ENCODE measurements around the gene CAPZB. TPM values are rescaled to one million over a fixed set of nuclear protein-coding genes. Genes with fewer than 3 reads are reported as not detected.

CAPZB gene
- total RNA-seq, 1 experiment from 2014 or later, result 491 TPM

DNA sequence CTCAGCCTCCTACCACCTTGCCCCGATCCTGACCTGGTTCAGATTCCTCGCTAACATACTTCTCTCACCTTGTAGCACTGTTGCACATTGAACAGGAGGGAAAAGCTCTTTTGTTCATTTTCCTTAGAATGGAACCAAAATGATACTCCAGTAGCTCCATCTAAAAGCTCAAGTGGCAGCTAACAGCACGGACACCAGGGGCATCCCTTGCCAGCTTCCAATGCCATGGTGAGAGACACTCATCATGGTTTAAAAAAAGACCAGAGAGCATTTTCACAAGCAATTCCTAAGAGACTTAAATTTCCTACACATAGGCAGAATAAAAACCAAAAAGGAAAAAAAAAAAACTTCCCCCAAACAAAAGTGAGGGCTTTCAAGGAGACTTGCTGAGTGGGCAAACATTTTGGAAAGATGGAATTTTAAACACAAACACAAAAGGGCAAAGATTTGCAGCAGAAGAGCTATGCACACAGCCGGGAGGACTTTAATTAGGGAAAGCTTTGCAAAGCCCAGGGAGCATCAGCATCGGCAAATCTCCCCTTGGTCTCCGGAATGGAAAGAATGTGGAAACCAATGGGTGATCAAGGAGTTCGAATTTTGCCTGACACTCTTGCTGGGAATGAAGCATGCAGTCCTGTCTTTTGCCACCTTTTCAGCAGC, 84.3 kb downstream of the CAPZB start:
- ChIA-PET CTCF (no interaction called here), POLR2A (no interaction called here)
- no TSS peak for BruUV-seq (replicated peaks)
- H3K4me1 ChIP-seq (ENCODE audit: control insufficient read depth, insufficient read depth, low read length), result peaks cover 17% of the 10 kb centered on the region
- intact Hi-C loops (cut with micrococcal nuclease; ENCODE audit: unreplicated experiment), result no loop called here
- H3K27me3 ChIP-seq (ENCODE audit: control insufficient read depth, insufficient read depth, low read length), result no peaks in the 10 kb centered on the region
- no peaks in the 10 kb centered on the region for H3K36me3 ChIP-seq (ENCODE audit: control insufficient read depth, insufficient read depth, low read length)
- no peak for TF ChIP-seq TCF7L2 (IDR thresholded peaks at IDR 0.05; ENCODE audit: low read depth, low read length)
- TF ChIP-seq, protein P1, sequence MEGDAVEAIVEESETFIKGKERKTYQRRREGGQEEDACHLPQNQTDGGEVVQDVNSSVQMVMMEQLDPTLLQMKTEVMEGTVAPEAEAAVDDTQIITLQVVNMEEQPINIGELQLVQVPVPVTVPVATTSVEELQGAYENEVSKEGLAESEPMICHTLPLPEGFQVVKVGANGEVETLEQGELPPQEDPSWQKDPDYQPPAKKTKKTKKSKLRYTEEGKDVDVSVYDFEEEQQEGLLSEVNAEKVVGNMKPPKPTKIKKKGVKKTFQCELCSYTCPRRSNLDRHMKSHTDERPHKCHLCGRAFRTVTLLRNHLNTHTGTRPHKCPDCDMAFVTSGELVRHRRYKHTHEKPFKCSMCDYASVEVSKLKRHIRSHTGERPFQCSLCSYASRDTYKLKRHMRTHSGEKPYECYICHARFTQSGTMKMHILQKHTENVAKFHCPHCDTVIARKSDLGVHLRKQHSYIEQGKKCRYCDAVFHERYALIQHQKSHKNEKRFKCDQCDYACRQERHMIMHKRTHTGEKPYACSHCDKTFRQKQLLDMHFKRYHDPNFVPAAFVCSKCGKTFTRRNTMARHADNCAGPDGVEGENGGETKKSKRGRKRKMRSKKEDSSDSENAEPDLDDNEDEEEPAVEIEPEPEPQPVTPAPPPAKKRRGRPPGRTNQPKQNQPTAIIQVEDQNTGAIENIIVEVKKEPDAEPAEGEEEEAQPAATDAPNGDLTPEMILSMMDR (IDR thresholded peaks at IDR 0.05), result no peak
- TF ChIP-seq, protein P2, sequence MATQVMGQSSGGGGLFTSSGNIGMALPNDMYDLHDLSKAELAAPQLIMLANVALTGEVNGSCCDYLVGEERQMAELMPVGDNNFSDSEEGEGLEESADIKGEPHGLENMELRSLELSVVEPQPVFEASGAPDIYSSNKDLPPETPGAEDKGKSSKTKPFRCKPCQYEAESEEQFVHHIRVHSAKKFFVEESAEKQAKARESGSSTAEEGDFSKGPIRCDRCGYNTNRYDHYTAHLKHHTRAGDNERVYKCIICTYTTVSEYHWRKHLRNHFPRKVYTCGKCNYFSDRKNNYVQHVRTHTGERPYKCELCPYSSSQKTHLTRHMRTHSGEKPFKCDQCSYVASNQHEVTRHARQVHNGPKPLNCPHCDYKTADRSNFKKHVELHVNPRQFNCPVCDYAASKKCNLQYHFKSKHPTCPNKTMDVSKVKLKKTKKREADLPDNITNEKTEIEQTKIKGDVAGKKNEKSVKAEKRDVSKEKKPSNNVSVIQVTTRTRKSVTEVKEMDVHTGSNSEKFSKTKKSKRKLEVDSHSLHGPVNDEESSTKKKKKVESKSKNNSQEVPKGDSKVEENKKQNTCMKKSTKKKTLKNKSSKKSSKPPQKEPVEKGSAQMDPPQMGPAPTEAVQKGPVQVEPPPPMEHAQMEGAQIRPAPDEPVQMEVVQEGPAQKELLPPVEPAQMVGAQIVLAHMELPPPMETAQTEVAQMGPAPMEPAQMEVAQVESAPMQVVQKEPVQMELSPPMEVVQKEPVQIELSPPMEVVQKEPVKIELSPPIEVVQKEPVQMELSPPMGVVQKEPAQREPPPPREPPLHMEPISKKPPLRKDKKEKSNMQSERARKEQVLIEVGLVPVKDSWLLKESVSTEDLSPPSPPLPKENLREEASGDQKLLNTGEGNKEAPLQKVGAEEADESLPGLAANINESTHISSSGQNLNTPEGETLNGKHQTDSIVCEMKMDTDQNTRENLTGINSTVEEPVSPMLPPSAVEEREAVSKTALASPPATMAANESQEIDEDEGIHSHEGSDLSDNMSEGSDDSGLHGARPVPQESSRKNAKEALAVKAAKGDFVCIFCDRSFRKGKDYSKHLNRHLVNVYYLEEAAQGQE (IDR thresholded peaks at IDR 0.05; ENCODE audit: insufficient read depth in 1 of 2, low read depth in 2 of 2, low read length in 1 of 2), result no peak
- no peak for TF ChIP-seq SIN3A (IDR thresholded peaks at IDR 0.05; ENCODE audit: borderline replicate concordance, insufficient read depth, low read depth, low read length)
- no peak for TF ChIP-seq POLR2AphosphoS5 (IDR thresholded peaks at IDR 0.05; ENCODE audit: low read depth, low read length)
- H3K4me3 ChIP-seq (ENCODE audit: low read depth in 2 of 2, low read length in 2 of 2), result no peak overlapping the region
- no peak for DNase-seq (ENCODE audit: low read depth, low spot score)
- H3K27ac ChIP-seq (ENCODE audit: low read length), result no peak overlapping the region
- no peak for ATAC-seq
- no peaks in the 10 kb centered on the region for H3K9me3 ChIP-seq (ENCODE audit: control insufficient read depth, insufficient read depth, low read depth, low read length)
- in situ Hi-C loops (cut with HindIII; ENCODE audit: low pct_unique_long_range_greater_than_20kb, low sequenced_read_pairs), result no loop called here

DNA sequence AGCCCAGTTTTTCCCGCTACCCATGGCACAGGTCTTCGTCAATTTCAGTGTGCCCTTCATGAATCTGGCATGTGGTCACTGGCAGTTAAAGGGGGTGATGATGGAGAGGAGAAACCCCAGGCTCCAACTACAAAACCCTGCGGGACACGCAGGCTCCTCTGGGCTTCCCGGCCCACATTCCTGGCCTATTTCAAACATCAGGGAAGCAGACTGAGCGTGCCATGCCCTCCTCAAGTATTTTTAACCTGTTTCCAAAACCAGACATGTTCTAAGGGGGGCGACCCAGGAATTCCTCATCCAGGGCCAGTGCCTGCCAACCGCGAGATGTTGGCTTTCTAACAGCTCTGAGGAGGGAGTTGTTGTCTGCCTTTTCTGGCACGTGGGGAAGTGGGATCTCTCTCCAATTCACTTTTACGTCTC, 85.1 kb downstream of the CAPZB start:
- no peak for ATAC-seq
- Histone ChIP-seq H3K9me3 (ENCODE audit: control insufficient read depth, insufficient read depth, low read depth, low read length) (no peaks in the 10 kb centered on the region), H3K4me3 (ENCODE audit: low read depth in 2 of 2, low read length in 2 of 2) (no peak overlapping the region), H3K36me3 (ENCODE audit: control insufficient read depth, insufficient read depth, low read length) (no peaks in the 10 kb centered on the region), H3K27me3 (ENCODE audit: control insufficient read depth, insufficient read depth, low read length) (no peaks in the 10 kb centered on the region), H3K4me1 (ENCODE audit: control insufficient read depth, insufficient read depth, low read length) (peaks cover 23% of the 10 kb centered on the region), H3K27ac (ENCODE audit: low read length) (no peak overlapping the region)
- TF ChIP-seq SIN3A (IDR thresholded peaks at IDR 0.05; ENCODE audit: borderline replicate concordance, insufficient read depth, low read depth, low read length) (no peak), POLR2AphosphoS5 (IDR thresholded peaks at IDR 0.05; ENCODE audit: low read depth, low read length) (no peak), TCF7L2 (IDR thresholded peaks at IDR 0.05; ENCODE audit: low read depth, low read length) (no peak)
- TF ChIP-seq, protein P1 (IDR thresholded peaks at IDR 0.05), result no peak
- TF ChIP-seq, protein P2 (IDR thresholded peaks at IDR 0.05; ENCODE audit: insufficient read depth in 1 of 2, low read depth in 2 of 2, low read length in 1 of 2), result no peak
- BruUV-seq (replicated peaks), result no TSS peak
- CTCF ChIA-PET, result no interaction called here
- POLR2A ChIA-PET, result no interaction called here
- intact Hi-C loops (cut with micrococcal nuclease; ENCODE audit: unreplicated experiment), result no loop called here
- no peak for DNase-seq (ENCODE audit: low read depth, low spot score)
- in situ Hi-C loops (cut with HindIII; ENCODE audit: low pct_unique_long_range_greater_than_20kb, low sequenced_read_pairs), result no loop called here
